Gastrocnemius medialis (tissue), 4 donors: ENCODE results near the gene SLC9B1. TPM values are rescaled to one million over a fixed set of nuclear protein-coding genes. Genes with fewer than 3 reads are reported as not detected.
"Not testable (repeated sequence)": the region's sequence is repeated elsewhere in the genome, so short reads cannot be mapped to it uniquely, and the experiment has no call there.

Experiments
- ATAC-seq, 2 donors: fragments of 150-250 bp; one replicate each; pipeline ENCODE4 v1.9.1; 2016
- DNase-seq, 2 donors: peaks; one replicate each; pipeline ENCODE4 v3.0.0-alpha.2; 2019
- H3K27ac ChIP-seq, 4 donors: fragments of 200-600 bp; sonication (generic); 1 replicate in 1 of 4; 2 replicates in 3 of 4; pipeline ENCODE4 v1.5.1; 2016 to 2018; ENCODE audit warnings: mild to moderate bottlenecking in 2 of 4, moderate library complexity in 1 of 4
- H3K27me3 ChIP-seq, 3 donors: fragments of 200-600 bp; sonication (generic) in 2 of 3; 1 replicate in 1 of 3; 2 replicates in 2 of 3; pipeline versions ENCODE4 v1.5.1 to v1.6.0; 2016 to 2019; ENCODE audit warnings: mild to moderate bottlenecking in 1 of 3, moderate library complexity in 1 of 3
- H3K36me3 ChIP-seq, 2 donors: fragments of 200-600 bp; sonication (generic) in 1 of 2; one replicate each; pipeline ENCODE4 v1.5.1; 2017 to 2018
- H3K4me1 ChIP-seq, 2 donors: fragments of 200-600 bp; sonication (generic) in 1 of 2; one replicate each; pipeline ENCODE4 v1.5.1; 2016 to 2017; ENCODE audit warnings: mild to moderate bottlenecking in 2 of 2
- H3K4me3 ChIP-seq, 4 donors: fragments of 200-600 bp; sonication (generic) in 3 of 4; 1 replicate in 1 of 4; 2 replicates in 3 of 4; pipeline ENCODE4 v1.5.1; 2016 to 2019; ENCODE audit warnings: mild to moderate bottlenecking in 2 of 4
- H3K9me3 ChIP-seq, 3 donors: fragments of 200-600 bp; sonication (generic) in 2 of 3; 1 replicate in 1 of 3; 2 replicates in 2 of 3; pipeline ENCODE4 v1.5.1; 2016 to 2019
- CTCF ChIP-seq, 5 experiments: fragments of 450-650 bp in 3 of 5; fragments of 200-600 bp in 2 of 5; sonication (generic) in 2 of 5; IDR thresholded peaks in 4 of 5; conservative IDR thresholded peaks in 1 of 5; 1 replicate in 4 of 5; 2 replicates in 1 of 5; pipeline ENCODE4 v1.5.1; 2016 to 2019; ENCODE audit warnings: antibody characterized with exemption in 5 of 5, mild to moderate bottlenecking in 3 of 5, moderate library complexity in 3 of 5
- POLR2A ChIP-seq, 2 donors: fragments of 450-650 bp; IDR thresholded peaks; one replicate each; pipeline ENCODE4 v1.6.1; 2017; ENCODE audit warnings: antibody characterized with exemption in 2 of 2, mild to moderate bottlenecking in 2 of 2, moderate library complexity in 2 of 2
- in situ Hi-C, 4 donors: fragments of 200-750 bp; cut with MboI; loops; one replicate each; pipeline versions ENCODE4 v1.15.0 to v1.8.0; 2017; ENCODE audit warnings: low sequenced_read_pairs in 4 of 4
- intact Hi-C: fragments of 100-400 bp; cut with DNase I; formaldehyde crosslinking; loops from one replicate; pipeline ENCODE4 v1.15.1; 2023; ENCODE audit warnings: low total_unique reads
- total RNA-seq, 4 donors: library from RNA; depleted of rRNA; stranded (reverse); fragments of >200 nt; gene quantifications; one replicate each; pipeline versions ENCODE4 v1.1.0 to v1.2.3, GENCODE V29; 2016

The SLC9B1 gene
- total RNA-seq, 4 donors from 2014 or later = not detected

- intact Hi-C loops (no loop called here), in situ Hi-C loops (no loop called here)
- Histone ChIP-seq H3K27ac (no peak overlapping the region), H3K4me1 (no peaks in the 10 kb centered on the region), H3K36me3 (no peaks in the 10 kb centered on the region), H3K9me3 (no peaks in the 10 kb centered on the region), H3K4me3 (no peak overlapping the region), H3K27me3 (no peaks in the 10 kb centered on the region)
- DNase-seq (no peak), ATAC-seq (no peak)
- TF ChIP-seq POLR2A (IDR thresholded peaks at IDR 0.05) (no peak), CTCF (IDR thresholded peaks at IDR 0.05 in 4 of 5, conservative IDR thresholded peaks at IDR 0.05 in 1 of 5) (no peak)
Measured at GRCh38 chr4:102881343-102881742, 138.2 kb downstream of the SLC9B1 start.

GRCh38 chr4:102878901-102879300 lies 140.6 kb downstream of the SLC9B1 start:
- intact Hi-C loops = no loop called here

GRCh38 chr4:102878349-102878748 lies 141.2 kb downstream of the SLC9B1 start:
- H3K4me3 ChIP-seq, H3K27me3 ChIP-seq, H3K27ac ChIP-seq, ATAC-seq, intact Hi-C loops, H3K4me1 ChIP-seq, H3K36me3 ChIP-seq, H3K9me3 ChIP-seq: not testable (repeated sequence)
- in situ Hi-C loops = loop anchor here in 1 of 4 donors (10.0 kb wide), 1 partner anchor 136 kb away; the partner anchor contains the start of gene SLC9B1
- DNase-seq = peak in 1 of 2 donors; percentile 30

More at GRCh38 chr4:102878901-102879300, 140.6 kb downstream of the SLC9B1 start:
- in situ Hi-C loops = loop anchor here in 1 of 4 donors (10.0 kb wide), 1 partner anchor 136 kb away; the partner anchor contains the start of gene SLC9B1
- ATAC-seq (no peak), DNase-seq (no peak)
- no peaks in the 10 kb centered on the region for H3K36me3 ChIP-seq
- no peak overlapping the region for H3K27ac ChIP-seq
- H3K9me3 ChIP-seq = no peaks in the 10 kb centered on the region
- H3K27me3 ChIP-seq = no peaks in the 10 kb centered on the region
- no peak for TF ChIP-seq CTCF (IDR thresholded peaks at IDR 0.05 in 4 of 5, conservative IDR thresholded peaks at IDR 0.05 in 1 of 5)
- TF ChIP-seq POLR2A (IDR thresholded peaks at IDR 0.05) = no peak
- no peak overlapping the region for H3K4me3 ChIP-seq
- no peaks in the 10 kb centered on the region for H3K4me1 ChIP-seq

GRCh38 chr4:102877477-102878106 lies 141.9 kb downstream of the SLC9B1 start:
- intact Hi-C loops, H3K36me3 ChIP-seq, DNase-seq, H3K9me3 ChIP-seq, H3K4me1 ChIP-seq, H3K27ac ChIP-seq, H3K4me3 ChIP-seq, H3K27me3 ChIP-seq, ATAC-seq: not testable (repeated sequence)
- in situ Hi-C loops = loop anchor here in 1 of 4 donors (10.0 kb wide), 1 partner anchor 137 kb away; the partner anchor contains the start of gene SLC9B1

GRCh38 chr4:102871772-102872171 lies 147.7 kb downstream of the SLC9B1 start:
- TF ChIP-seq CTCF (IDR thresholded peaks at IDR 0.05 in 4 of 5, conservative IDR thresholded peaks at IDR 0.05 in 1 of 5) = no peak
- TF ChIP-seq POLR2A (IDR thresholded peaks at IDR 0.05) = no peak

More at GRCh38 chr4:102871772-102872171, 147.7 kb downstream of the SLC9B1 start:
- DNase-seq (no peak), ATAC-seq (no peak)
- no peak overlapping the region for H3K4me3 ChIP-seq
- no peaks in the 10 kb centered on the region for H3K27me3 ChIP-seq
- in situ Hi-C loops (loop anchor here in 2 of 4 donors (5.0 to 25.0 kb wide), 3 partner anchors 39 to 143 kb away; partner anchors contain the start of genes MANBA (in 1 of the 2) and SLC9B1 (in 1 of the 2)), intact Hi-C loops (no loop called here)
- H3K9me3 ChIP-seq = no peaks in the 10 kb centered on the region
- H3K4me1 ChIP-seq = peaks cover 10 to 15% of the 10 kb centered on the region in 2 donors
- no peaks in the 10 kb centered on the region for H3K36me3 ChIP-seq
- H3K27ac ChIP-seq = no peak overlapping the region
